ENCODE measurements around the gene RIOK3.

GRCh38 chr18:23512641-23513040 lies 59.6 kb downstream of the RIOK3 start:
- TF ChIP-seq CTCF (IDR thresholded peaks at IDR 0.05), result no peak
- TF ChIP-seq JUN (IDR thresholded peaks at IDR 0.05), result no peak
- TF ChIP-seq REST (IDR thresholded peaks at IDR 0.05), result no peak
- TF ChIP-seq SMC3 (IDR thresholded peaks at IDR 0.05), result no peak
- no peak for TF ChIP-seq CBX2 (IDR thresholded peaks at IDR 0.05; ENCODE audit: borderline replicate concordance, low read depth)
- no peak for TF ChIP-seq RAD21 (conservative IDR thresholded peaks at IDR 0.05 in 1 of 2, IDR thresholded peaks at IDR 0.05 in 1 of 2)
- TF ChIP-seq POLR2A (IDR thresholded peaks at IDR 0.05; ENCODE audit: low read length), result no peak

Data from A549 (cell line).